GM12864 (cell line): ENCODE measurements around the gene DIS3L2.

Experiments
- DNase-seq: peaks from one replicate; pipeline ENCODE4 v3.0.0-alpha.2; 2011; ENCODE audit warnings: low read depth
- H3K4me3 ChIP-seq: 2 replicates; pipeline ENCODE4 v1.5.1; 2011; ENCODE audit warnings: mild to moderate bottlenecking, low read depth, low read length, control low read depth
- TF ChIP-seq, protein P1 (sequence below): IDR thresholded peaks from 2 replicates; pipeline ENCODE4 v1.5.1; 2011; ENCODE audit warnings: low read depth, mild to moderate bottlenecking, moderate library complexity, low read length, control low read depth, inconsistent platforms; ENCODE audit errors: missing control alignments

Gene DIS3L2

DNA sequence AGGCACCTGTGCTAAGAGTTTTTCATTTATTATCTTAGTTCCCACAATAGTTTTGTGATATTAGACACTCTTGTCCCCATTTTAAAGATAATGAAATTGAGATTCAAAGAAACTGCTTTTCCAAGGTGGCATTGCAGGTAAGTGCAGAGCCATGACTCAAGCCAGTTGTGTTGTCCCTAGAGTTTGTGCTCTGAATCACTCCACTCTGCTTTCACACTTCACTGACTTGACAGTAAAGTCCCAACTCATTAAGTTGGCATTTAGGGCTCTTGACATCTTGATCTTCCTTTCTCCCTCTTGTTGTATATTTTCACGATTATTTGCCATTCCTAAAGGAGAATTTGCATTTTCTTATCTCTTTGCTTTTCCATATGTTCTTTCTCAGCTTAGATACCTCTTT, 114.3 kb downstream of the DIS3L2 start:
- DNase-seq, result no peak
- TF ChIP-seq, protein P1, sequence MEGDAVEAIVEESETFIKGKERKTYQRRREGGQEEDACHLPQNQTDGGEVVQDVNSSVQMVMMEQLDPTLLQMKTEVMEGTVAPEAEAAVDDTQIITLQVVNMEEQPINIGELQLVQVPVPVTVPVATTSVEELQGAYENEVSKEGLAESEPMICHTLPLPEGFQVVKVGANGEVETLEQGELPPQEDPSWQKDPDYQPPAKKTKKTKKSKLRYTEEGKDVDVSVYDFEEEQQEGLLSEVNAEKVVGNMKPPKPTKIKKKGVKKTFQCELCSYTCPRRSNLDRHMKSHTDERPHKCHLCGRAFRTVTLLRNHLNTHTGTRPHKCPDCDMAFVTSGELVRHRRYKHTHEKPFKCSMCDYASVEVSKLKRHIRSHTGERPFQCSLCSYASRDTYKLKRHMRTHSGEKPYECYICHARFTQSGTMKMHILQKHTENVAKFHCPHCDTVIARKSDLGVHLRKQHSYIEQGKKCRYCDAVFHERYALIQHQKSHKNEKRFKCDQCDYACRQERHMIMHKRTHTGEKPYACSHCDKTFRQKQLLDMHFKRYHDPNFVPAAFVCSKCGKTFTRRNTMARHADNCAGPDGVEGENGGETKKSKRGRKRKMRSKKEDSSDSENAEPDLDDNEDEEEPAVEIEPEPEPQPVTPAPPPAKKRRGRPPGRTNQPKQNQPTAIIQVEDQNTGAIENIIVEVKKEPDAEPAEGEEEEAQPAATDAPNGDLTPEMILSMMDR, result no peak
- no peak overlapping the region for H3K4me3 ChIP-seq

DNA sequence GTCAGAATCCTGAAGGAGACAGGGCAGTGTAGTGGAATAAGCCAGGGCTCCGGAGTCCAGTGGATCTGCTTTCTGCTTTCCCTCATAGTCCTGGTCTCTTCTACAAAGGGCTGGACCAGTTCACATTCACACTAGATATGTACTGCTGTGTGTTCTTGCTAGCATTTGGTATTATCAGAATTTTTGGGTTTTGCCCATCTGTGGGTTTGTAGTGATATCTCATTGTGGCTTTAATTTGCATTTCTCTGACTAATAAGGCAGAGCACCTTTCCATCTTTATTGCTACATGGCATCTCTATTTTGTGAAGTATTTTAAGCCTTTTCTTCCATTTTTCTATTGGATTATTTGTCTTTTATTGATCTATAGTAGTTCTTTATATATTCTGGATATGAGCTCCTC, 114.8 kb downstream of the DIS3L2 start:
- no peak overlapping the region for H3K4me3 ChIP-seq
- DNase-seq, result no peak
- TF ChIP-seq, protein P1, result no peak

DNA sequence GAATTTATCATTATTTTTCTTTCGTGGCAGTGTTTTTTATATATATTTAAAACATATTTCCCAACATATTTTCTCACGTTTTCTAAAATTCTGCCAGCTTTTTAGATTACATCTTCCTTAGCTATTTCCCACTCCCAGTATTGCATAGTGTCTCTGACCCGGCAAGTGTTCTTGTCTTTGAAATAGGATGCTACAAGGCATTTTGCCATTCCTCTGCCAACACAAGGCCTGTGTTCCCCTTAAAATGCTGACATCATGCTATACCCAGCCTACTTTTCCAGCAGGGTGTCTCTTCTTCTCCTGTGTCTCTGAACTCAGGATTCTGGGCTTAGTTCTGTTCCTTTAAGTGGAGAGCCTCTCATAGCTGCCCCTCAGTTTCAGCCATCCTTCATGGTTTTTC, 115.2 kb downstream of the DIS3L2 start:
- no peak for DNase-seq
- no peak overlapping the region for H3K4me3 ChIP-seq
- TF ChIP-seq, protein P1, result no peak

DNA sequence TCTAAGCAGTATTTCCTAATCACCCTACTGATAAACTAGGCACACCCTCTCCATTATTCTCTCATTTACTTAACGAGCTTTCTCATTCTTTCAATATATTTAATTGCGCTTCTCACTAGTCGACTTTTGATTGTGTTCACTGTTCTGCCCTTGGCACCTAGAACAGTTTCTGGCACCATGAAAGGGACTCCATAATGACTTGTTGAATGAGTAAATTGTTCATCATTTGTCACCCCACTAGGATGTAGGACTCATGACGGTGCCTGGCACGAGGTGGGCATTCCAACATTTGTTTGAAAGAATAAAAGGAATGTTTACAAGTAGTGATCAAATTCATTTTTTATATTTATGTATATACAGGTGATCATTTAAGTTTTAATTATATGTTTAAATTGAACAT, 123.7 kb downstream of the DIS3L2 start:
- TF ChIP-seq, protein P1, result no peak
- DNase-seq, result no peak
- H3K4me3 ChIP-seq, result no peak overlapping the region

DNA sequence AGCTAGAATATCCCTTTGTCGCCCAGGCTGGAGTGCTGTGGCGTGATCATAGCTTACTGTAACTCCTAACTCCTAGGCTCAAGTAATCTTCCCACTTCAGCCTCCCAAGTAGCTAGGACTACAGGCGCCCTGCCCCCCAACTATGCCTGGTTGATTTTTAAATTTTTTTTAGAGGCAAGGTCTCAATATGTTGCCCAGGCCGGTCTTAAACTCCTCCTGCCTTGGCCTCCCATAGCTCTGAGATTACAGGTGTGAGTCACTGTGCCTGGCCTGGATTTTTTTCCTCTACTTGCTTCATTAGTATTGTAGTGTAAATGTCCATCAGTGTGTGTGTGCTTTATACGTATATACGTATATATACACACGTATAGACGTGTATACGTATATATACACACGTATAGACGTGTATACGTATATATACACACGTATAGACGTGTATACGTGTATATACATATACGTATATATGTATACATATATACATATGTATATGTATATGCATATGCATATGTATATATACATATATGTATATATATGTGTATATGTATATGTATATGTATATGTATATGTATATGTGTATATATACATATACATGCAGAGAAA, 124.4 kb downstream of the DIS3L2 start:
- no peak for DNase-seq
- no peak overlapping the region for H3K4me3 ChIP-seq
- TF ChIP-seq, protein P1, result no peak

DNA sequence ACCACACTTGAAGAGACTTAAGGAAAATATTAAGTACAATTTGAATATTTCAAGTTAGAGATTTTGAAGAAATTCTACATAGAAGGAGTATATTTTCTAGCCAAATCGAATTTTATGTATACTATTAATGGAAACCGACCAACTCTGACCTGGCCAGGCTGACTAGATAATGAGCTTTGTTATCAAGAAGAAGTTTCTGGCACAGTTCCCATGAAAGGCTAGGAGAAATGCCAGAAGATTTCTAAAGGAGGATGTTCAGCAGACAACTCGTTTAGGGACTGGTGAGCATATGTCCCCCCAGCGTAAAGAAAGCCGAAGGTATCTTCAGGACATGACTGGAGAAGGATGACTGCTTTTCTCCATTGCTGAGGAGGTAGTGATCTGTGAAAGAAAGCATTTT, 127.3 kb downstream of the DIS3L2 start:
- H3K4me3 ChIP-seq, result no peak overlapping the region
- TF ChIP-seq, protein P1, result no peak
- DNase-seq, result no peak

DNA sequence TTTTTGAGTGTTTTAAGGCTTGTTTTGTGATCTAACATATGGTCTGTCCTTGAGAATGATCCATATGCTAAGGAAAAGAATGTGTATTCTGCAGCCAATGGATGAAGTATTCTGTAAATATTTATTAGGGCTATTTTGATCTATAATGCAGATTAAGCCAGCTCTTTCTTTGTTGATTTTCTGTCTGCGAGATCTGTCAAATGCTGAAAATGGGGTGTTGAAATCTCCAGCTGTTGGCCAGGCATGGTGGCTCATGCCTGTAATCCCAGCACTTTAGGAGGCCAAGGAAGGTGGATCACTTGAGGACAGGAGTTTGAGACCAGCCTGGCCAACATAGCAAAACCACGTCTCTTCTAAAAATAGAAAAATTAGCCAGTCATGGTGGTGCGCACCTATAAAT, 132.7 kb downstream of the DIS3L2 start:
- H3K4me3 ChIP-seq, result no peak overlapping the region
- no peak for DNase-seq
- TF ChIP-seq, protein P1, result no peak
